NCI-H2107 (cell line): Measurements from ENCODE around the gene CERS2.

Source experiments
- DNase-seq: peaks from one replicate; lab custom pipeline; 2025; lab: John Stamatoyannopoulos, UW

The CERS2 gene, protein sequence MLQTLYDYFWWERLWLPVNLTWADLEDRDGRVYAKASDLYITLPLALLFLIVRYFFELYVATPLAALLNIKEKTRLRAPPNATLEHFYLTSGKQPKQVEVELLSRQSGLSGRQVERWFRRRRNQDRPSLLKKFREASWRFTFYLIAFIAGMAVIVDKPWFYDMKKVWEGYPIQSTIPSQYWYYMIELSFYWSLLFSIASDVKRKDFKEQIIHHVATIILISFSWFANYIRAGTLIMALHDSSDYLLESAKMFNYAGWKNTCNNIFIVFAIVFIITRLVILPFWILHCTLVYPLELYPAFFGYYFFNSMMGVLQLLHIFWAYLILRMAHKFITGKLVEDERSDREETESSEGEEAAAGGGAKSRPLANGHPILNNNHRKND

DNA sequence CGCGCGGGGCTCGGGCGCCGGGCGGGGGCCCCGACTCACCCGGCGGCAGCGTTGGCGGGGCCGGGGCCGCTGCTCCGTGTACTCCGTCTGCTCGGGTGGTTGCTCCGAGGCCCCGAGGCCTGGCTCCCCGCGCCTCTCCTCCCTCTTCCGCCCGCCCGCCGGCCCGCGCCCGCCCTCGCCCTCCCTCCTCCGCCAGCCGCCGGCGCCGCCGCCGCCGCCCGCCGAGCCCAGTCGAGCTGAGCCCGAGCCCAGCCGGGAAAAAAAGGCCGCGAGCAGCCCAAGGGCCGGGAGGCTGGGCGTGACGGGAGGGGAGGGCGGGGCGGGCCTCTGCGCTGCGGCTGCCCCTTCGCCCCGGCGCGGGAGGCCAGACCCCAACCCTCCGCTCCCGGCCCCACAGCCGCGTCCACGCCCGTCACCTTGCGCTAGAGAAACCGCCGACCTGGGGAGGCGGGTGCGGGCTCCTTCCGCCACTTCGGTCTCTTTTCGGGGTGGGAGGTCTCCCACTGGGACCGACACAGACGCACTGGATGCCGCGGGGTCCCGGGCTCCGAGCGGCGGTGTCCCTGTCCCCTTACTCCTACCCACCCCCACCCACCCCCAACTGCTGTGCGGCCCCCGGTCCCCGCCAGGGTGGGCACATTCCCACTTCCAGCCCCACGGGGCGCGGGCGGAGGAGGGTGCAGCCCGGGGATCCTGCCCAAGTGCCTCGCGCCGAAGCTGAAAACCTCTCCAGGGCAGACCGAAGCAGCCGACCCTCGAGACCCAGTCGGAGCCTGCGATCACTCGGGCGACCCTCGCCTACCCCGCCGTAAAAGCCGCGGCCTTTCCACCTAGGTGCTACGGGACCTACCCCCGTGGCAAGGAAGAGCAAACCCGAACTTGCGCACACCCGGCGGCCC, at the start of gene CERS2:
TSS of gene CERS2 (minus strand) at position 256 of the 899 bp plus-strand sequence. CDS start 5,745 bp downstream, outside the sequence.
- DNase-seq, result peak; percentile 83

DNA sequence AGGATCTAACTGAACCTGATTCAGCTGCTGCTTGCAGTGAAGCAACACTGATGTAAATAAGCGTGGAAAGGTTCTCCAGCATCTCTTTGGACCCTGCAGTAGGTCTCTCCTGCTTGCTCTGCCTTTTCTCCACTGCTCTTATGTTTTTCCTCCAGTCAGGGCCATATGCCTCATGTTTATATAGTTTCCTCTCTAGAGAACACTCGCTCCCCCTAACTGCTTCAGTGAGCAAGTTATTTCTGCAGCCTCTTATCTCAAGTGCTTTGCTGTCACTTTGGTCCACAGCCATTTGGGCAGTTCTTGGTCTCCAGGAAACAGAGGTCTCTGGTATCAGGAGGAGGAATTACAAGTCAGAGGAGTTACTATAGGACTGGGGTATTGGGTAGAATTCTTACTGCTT, 38.9 kb upstream of the CERS2 start:
- DNase-seq, result peak; percentile 16

DNA sequence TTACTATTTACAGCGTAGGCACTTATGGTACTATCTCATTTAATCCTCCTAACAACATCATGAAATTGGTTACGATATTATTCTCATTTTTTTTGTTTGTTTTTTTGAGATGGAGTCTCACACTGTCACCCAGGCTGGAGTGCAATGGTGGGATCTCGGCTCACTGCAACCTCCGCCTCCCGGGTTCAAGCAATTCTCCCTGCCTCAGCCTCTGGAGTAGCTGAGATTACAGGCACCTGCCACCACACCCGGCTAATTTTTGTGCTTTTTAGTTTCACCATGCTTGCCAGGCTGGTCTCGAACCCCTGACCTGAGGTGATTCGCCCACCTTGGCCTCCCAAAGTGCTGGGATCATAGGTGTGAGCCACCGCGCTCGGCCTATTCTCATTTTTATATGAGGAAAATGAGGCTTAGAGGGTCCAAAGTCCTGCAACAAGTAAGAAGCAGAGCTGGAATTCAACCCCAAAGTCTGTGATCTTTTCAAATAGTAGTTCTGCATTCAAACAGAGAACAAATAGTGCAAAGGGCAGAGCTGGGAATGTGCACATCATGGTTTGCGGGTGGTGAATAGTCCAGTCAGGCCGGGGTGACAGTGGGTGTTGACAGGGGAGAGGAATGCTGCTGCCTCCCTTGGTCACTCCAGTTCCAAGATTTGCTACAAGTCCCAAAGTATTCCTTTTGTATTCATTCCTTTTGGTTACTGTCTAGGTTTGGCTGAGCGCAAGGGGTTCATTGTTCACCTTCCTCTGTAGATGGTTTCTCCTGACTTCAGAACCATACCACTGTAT, 38.2 kb upstream of the CERS2 start:
- DNase-seq, result no peak

DNA sequence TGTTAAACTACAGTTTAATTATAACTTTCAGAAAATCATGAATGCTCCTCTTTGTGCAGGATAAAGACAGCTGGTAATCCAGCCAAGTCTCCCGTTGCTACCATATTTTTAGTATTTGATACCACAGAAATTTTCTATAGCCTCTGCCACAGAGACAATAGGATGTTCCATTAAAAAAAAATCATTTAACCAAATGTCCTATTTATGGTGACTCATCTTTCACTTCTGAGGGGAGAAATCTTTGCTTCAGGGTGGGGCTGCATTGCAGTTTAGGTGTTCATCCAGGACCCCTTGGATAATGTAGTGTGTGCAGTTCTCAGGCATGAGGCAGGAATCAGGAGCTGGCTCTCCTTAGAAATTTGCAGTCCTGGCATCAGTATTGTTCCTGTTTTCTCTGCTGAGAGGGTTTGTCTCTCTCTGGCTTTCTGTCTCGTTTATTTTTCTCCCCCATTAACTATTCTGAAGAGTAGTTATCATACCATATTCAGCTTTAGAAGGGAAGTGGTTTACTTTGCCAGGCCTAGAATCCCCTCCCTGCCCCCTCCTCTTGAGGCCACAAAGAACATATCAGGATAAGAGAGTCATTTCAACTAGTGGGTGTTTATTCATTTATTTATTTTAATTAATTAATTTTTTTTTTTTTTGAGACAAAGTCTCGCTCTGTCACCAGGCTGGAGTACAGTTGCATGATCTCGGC, 36.7 kb upstream of the CERS2 start:
- no peak for DNase-seq

DNA sequence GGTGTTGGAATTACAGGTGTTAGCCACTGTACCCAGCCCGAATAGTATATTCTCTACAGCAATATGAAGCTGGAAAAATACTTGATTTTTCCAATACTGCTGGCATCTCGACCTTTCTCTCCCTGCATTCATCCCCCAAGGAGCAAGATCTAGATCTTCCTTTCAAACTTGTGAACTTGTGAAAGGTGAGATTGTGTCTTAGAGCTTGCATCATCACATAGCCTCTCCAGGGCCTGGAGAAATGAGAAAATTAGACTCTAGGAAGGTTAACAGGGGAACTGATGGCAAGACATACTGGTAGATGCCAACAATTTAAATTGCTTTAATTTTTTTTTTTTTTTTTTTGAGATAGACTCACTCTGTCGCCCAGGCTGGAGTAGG, 35.7 kb upstream of the CERS2 start:
- DNase-seq, result no peak

DNA sequence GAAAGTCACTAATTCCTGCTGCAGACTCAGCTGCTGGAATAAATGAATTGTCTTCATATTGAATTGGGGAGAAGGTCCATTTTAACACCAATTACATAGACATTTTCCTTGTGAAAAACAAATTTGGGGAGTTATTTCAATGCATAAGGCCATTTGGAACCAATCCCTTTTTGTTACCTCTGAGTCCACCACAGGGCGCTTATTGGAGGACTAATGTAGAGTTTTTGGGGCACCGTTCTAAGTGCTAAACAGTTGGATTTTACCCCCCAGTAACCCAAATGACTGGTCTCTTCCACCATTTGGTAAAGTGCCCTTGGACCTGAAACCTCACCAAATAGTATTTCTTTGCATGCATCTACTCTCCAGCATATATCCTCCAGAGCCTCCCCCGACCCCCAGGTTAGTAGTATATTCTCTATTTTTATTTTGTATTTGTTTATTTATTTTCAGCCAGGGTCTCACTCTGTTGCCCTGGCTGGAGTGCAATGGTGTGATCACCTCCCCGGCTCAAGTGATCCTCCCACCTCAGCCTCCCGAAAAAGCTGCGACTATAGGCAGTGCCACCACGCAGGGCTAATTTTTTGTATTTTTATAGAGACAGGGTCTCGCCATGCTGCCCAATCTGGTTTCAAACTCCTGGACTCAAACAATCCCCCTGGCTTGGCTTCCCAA, 35.2 kb upstream of the CERS2 start:
- DNase-seq, result no peak

DNA sequence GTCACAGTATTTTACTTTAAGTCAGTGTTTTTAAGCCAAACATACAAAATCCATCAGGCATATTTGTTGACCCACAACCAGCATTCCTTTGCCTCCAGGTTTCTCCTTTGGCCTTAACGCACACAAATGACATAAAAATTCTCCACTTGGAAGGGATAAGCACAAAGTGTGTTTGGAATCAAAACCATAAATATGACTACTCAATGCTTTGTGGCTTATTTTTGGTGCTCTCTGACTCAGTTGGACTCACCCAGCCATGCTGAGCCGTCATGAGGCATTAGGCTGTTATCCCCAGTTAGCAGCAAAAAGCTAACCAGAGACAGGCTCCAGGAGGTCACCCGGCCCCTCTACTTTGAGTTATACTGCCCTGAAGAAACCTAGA, 34.6 kb upstream of the CERS2 start:
- DNase-seq, result no peak

DNA sequence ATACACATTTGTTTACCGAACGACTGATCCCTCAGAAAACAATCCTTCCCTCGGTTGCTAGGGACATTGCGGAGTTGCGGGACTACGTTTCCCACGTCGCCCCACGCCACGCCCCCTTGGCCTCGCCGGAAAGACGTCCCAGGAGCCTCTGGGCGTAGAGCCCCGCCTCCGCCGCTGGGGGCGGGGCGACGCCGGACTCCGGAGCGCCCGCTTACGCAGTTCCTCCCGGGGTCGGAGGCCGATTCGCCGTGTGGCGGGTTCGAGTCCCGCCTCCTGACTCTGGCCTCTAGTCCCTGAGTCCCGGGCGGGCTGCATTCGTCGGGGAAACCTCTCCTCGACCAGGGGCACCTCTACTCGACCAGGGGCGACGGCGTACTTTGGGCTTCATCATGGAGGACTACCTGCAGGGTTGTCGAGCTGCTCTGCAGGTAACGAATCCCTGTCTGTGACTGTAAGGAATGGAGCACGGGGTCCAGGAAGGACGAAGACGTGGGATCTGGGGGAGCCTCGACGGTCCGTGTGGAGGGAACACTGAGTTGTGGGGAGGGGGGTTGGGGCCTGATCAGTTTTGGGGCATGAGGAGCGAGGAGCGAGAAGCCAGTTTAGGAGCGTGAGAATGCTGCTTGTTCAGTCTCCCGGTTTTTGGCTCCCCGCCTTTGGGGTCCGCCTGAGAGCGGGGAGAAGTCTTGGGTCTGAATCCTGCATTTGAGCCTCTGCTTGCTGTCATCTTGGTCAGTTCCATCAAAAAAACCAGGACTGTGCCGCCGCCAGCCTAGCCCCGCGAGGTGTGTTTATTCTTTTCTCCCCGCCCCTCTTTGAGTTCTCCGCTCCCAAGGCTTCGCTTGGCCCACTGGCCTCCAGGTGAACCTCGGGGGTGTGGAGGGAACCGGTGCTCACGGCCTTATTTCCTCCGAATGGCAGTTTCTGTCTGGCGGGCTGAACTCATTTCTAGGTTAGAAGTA, 33.9 kb upstream of the CERS2 start, which contains the start of gene PRUNE1:
TSS of gene PRUNE1 (plus strand) at position 206 of the 962 bp plus-strand sequence. CDS start at position 390, 184 bp downstream.
- DNase-seq, result peak; percentile 98

DNA sequence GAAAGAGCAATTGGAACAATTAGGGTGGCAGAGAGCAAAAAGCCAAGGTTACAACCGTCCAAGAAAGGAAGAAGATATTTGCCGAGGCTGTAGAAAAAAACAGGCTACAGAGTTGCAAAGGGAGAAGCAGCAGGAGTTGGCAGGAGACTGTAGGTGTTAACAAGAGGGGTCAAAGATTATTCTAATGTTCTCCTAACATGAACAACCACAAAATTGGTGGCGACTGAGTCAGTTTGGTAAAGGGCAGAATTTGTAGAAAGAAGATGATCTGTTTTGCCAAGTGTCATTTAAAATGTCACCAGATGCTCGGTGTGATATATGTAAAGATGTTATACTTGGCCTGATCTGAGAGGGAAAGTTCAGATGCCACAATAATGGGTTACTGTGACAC, 33.2 kb upstream of the CERS2 start:
- DNase-seq, result no peak

DNA sequence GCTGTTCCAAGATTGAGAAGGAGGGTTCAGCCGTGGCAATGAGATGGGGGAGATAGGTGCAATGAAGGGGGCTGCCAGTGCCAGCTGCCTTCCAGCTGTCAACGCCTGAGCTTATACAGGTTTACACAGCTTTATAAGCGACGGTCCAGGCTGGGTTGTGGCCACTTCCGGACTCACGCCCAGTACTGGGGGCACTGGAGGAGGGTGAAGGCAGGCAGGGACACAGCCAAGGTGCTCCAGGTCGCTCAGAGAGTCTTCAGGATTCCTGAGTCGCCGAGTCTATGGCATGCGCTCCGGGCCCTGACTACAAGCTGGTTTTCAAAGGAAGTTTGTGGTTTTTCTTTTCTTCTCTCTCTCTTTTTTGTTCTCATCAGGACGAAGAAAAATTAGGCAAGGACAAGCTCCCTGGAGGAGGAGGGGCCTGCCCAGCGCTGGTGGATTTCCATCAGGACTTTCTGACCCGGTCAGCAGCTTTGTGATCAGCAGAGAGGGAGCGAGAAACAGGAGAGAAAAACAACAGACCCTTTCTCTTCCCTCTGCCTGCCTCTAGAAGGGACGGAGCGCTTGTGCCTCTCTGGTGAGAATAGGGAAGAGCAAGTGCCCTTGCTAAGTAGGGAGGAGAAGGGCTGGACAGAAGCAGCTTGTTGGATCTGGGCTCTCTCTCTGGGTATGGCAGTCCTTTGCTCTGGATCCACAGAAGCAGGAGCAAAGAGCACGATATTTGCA, 31.9 kb upstream of the CERS2 start, which contains the start of gene MINDY1:
TSS of gene MINDY1 (minus strand) at position 576 of the 726 bp plus-strand sequence. CDS start 4,285 bp downstream, outside the sequence.
- DNase-seq, result peak; percentile 61

DNA sequence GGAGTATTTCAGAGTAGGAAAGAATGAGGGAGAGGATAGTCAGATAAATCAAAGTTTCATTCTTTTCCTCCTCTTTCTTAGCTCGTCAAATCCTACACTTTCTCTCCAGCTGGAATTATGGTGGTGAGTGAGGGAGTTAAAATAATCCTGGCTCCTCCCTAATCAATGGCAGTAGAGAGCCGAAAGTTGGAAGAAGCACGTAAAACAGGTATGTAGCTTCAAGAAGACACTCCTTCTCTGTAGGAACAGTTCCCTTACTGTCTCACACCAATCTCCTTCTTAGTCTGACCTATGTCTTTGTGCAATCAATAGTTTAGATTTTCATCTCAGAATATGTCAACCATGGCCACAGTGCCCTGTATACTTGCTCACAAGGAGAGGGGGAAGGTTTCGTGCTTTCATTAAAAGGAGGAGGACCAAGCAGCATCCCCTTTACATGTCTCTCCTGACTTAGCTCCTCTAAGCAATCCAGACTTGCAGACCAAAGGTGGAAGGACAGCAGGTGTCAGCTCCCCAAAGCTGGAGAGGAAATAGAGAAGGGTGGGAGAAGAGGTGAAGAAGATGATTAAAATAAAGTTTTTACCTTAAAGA, 31.2 kb upstream of the CERS2 start:
- DNase-seq, result no peak

DNA sequence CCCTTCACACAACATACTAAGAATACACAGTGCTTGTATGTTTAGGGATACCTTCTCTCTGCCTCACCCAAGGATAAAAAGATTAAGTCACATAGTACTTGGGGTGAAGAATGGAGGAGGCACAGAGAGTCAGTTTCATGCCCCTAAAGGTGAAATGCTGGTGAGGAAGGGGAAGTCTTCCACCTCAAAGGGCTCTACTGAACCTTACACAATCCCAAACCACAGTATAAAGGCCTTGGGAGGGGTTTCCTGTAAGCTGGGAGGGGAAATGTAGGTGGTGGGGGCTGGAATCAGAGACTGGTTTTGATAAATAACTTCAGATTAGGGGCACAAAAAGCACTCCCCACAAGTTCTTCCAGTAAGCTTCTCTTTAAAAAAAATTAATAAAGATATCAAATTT, 28.5 kb upstream of the CERS2 start:
- no peak for DNase-seq

DNA sequence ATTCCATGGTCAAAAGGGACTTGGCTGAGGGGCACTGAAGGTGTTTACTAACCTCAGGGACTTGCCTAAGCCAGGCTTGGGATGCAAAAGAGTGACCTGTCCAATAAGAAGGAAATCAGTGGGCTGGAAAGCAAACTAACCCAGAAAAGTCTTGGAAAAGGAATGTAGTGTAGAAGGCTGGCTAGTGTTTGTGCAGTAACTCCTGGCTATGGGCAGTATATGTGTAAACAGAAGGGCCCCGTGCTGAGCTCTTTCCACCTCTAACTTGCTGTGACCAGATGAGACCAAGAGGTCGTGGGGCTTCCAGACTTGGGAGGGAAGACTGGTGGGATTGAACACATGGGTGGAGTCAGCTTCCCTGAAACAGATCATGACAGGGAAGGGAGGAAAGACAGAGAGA, 28.0 kb upstream of the CERS2 start:
- DNase-seq, result no peak

DNA sequence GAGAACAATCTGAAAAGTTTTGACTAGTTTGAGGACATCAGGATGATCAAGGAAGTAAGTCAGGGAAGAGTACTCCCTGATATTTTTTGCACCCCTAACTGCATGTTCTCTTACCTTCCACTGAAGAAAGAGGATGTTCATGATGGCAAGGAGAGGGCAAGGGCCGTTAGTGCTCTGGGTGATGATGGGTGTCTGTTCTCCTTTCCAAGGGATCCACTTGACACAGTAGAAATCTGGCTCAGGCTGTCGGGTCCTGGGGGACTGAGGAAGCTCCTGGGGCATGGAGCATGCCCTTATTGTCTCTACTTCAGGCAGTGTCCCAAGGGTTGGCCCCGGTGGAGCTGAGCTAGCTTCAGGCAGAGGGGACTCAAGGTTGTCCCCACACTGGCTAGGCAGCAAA, 27.4 kb upstream of the CERS2 start:
- DNase-seq, result no peak

DNA sequence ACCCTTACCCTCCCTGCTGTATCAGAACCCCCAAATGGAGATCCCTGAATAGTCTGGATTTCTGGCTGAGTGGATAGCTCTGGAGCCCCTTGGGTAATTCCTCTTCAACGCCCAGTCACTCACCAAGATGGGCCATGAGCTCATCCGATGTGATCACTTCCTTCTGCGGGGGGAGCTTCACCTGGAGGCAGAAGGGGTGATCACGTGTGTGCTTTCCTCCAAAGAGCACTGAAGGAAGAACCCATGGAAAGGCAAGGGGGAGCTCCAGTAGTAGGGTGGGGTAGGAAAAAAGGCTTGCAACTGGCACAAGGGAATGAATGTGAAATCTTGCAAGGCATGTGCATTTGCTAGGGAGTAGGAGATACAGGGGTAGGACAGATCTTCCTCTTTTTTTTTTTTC, 27.0 kb upstream of the CERS2 start:
- DNase-seq, result no peak

DNA sequence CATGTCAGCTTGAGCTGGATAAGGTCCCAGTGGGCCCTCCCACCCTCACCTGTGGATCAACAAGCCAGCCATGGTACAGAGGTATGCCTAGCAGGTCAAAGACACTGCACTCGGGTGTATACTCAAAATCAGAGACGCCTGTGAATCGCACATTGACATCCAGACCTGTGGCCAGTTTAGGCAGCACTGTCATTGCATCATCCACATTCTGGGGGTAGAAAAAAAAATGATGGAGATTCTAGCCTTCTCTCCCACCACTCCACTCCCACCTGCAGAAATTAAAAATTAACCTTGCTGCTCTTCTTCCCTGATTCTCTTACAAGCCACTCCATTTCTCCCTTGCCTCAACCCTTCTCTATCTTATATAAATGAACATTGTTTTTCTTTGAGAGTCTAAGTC, 25.8 kb upstream of the CERS2 start:
- DNase-seq, result no peak

DNA sequence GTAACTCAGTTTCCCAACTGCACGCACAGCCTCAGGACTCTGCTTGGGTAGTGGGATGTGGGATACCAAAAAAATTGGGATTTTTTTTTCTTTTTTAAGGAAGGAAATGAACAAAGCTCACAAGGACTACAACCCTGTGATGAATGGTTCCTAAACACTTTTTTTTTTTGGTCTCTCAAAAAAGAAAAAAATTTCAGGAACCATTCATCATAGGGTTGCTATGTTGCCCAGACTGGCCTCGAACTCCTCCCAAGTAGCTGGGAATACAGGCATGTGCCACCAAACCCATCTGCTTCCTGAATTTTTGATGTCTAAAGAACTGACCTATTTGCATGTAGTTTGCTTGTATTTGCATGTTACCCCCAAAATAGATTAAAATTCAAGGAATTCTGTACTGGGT, 25.3 kb upstream of the CERS2 start:
- DNase-seq, result no peak

DNA sequence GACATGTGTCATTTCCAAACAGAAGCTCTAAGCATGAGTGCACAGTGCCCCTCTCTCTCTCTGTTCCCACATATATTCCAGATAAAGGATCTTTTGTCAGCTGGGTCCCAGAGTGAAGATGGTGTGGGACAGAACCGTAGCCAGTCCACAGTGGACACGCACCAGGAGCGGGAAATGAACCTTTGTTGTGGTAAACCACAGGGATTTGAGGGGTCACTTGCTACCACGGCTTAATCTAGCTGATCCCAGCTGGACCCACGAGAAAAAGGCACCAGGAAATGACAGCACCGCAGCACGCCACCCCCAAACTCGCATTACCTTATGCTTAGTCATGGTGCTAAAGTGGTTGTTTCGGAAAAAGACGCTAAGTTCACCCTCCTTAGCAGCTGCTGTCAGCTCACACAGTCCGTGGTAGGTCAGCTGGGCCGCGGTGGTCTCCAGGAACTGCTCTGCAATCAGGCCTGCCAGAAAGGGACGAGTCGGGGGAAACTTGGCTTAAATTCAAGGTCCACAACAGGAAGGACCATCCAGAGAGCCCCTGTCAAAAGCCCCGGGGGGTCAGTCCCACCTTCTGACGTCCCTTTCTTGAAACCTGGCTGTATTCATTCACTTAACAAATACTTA, 24.5 kb upstream of the CERS2 start:
- no peak for DNase-seq
